Mesodermal cell (in vitro differentiated cells): ENCODE results near the gene ABHD15.

Experiments used
- H3K27ac ChIP-seq: 2 replicates; pipeline ENCODE4 v1.7.0; 2013; ENCODE audit warnings: mild to moderate bottlenecking, low read depth, low read length, moderate library complexity; ENCODE audit not compliant: severe bottlenecking
- H3K36me3 ChIP-seq: 2 replicates; pipeline ENCODE4 v1.7.1; 2013; ENCODE audit warnings: mild to moderate bottlenecking, low read length, moderate library complexity; ENCODE audit not compliant: control insufficient read depth, insufficient read depth
- H3K4me1 ChIP-seq: one replicate; pipeline ENCODE4 v1.7.1; 2013; ENCODE audit warnings: mild to moderate bottlenecking, low read length; ENCODE audit not compliant: insufficient read depth, control insufficient read depth, poor library complexity, severe bottlenecking
- H3K4me3 ChIP-seq: 2 replicates; pipeline ENCODE4 v1.7.0; 2013; ENCODE audit warnings: low read length, control low read depth, mild to moderate bottlenecking; ENCODE audit not compliant: insufficient read depth, poor library complexity, severe bottlenecking; ENCODE audit errors: extremely low read depth
- H3K9me3 ChIP-seq: 2 replicates; pipeline ENCODE4 v1.7.1; 2013; ENCODE audit warnings: mild to moderate bottlenecking, low read length, moderate library complexity; ENCODE audit not compliant: control insufficient read depth
- WGBS, 2 experiments: methylation state at CpG; one replicate each; pipeline ENCODE4 v1.1.5; 2013; ENCODE audit warnings: missing lambda C conversion rate in 2 of 2; ENCODE audit not compliant: insufficient coverage in 2 of 2; 5-methylcytosine and 5-hydroxymethylcytosine counted together

Gene ABHD15

GRCh38 chr17:29572691-29573557, 6.1 kb upstream of the ABHD15 start:
- Histone ChIP-seq H3K27ac (peak overlapping the region; percentile 23), H3K9me3 (no peaks in the 10 kb centered on the region), H3K4me3 (no peak overlapping the region), H3K4me1 (peaks cover 6% of the 10 kb centered on the region), H3K36me3 (peaks cover 57% of the 10 kb centered on the region)
- WGBS, 2 experiments: 26 to 42% methylated on average over 23 to 34 of the region's 62 CpGs

GRCh38 chr17:29571883-29572681, 5.2 kb upstream of the ABHD15 start:
- Histone ChIP-seq H3K9me3 (no peaks in the 10 kb centered on the region), H3K4me1 (peaks cover 6% of the 10 kb centered on the region), H3K36me3 (peaks cover 48% of the 10 kb centered on the region), H3K27ac (no peak overlapping the region), H3K4me3 (no peak overlapping the region)
- 76 to 78% methylated on average over 19 to 29 of the region's 30 CpGs for WGBS, 2 experiments

DNA sequence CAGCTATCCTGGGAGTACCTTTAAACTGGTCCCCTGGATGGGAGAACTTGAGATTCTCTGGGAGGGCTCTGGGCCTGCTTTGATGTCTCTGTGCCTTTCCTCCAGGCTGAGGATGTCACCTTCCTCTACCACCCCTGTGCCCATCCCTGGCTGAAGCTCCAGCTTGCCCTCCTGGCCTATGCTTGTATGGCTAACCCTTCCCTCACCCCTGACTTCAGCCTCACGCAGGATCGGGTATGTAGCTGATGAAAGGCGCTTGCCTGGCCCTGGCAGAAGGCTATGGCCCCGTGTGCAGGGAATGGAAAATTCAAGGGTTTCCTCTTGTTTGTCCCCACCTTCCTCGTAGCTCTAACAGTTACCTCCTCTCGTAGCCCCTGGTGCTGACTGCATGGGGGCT, 4.6 kb upstream of the ABHD15 start:
- Histone ChIP-seq H3K27ac (no peak overlapping the region), H3K9me3 (no peaks in the 10 kb centered on the region), H3K4me3 (no peak overlapping the region), H3K4me1 (peaks cover 6% of the 10 kb centered on the region), H3K36me3 (peaks cover 42% of the 10 kb centered on the region)
- 91 to 93% methylated on average over 2 to 6 of the region's 6 CpGs for WGBS, 2 experiments

DNA sequence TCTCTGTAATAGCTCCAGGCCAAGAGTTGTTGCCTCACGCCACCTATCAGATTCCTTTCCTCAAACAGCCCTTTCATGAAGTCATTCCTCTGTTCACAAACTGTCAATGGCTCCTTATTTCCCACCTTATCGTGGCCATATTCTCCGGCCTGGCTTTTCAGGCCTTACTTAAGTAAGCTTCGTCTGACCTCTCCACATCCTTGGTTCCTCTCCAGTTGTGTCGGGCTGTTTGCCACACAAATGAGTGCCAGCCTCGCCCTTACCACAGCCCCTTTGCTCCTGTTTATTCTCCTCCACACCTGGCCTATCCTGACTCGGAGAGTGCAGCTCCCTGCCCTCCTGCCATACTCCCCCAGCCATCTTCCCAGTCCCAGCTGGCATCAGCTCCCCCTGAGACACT, 3.7 kb upstream of the ABHD15 start:
- WGBS, 2 experiments: 98 to 99% methylated on average over 6 to 7 of the region's 7 CpGs
- peaks cover 33% of the 10 kb centered on the region for H3K36me3 ChIP-seq
- no peaks in the 10 kb centered on the region for H3K9me3 ChIP-seq
- H3K27ac ChIP-seq: no peak overlapping the region
- peaks cover 7% of the 10 kb centered on the region for H3K4me1 ChIP-seq
- H3K4me3 ChIP-seq: no peak overlapping the region

- Histone ChIP-seq H3K9me3 (no peaks in the 10 kb centered on the region), H3K4me3 (peak overlapping the region; percentile 62), H3K4me1 (peaks cover 10% of the 10 kb centered on the region), H3K36me3 (peaks cover 21% of the 10 kb centered on the region), H3K27ac (no peak overlapping the region)
- 71 to 76% methylated on average over 9 to 13 of the region's 14 CpGs for WGBS, 2 experiments
Observed at GRCh38 chr17:29569245-29569950, 2.6 kb upstream of the ABHD15 start.

DNA sequence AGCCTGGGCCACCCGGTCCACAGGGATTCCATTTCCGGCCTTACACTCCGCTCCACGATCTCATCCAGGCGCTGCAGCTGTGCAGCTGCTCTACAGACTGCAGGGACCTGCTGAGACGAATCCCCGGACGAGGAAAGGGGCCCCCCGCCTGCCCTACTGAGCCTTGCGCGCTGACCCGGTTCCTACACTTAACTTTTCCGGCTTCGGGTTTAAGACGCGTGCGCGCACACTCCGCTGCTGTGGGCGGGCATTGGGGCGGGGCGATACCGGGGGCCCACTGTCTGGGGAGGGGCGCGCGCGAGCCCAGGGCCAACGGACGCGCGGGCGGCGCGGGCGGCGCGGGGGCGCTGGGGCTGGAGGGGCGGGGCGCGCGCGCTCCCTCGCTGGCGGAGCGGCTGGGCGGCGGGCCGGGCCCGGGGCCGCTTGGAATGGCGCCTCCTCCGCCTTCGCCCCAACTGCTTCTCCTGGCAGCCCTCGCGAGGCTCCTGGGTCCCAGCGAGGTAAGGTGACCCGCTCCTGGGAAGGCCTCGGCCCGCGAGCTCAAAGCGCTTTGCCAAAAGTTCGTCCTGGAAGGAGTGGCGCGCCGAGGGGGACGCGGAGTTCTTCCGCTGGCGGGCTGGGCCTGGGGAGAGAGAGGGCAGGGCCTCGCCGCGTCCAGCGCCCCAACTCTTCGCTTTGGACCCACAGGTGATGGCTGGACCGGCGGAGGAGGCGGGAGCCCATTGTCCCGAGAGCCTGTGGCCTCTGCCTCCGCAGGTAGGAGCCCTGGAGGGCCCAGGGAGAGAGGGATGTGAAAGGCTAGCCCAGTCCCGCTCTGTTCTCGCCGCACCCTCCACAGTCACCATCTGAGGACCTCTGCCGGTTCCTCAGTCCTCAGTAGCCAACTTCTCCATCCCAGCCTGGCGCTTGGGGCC, 1.8 kb upstream of the ABHD15 start, which contains the start of gene TP53I13:
TSS of gene TP53I13 (plus strand) at position 371 of the 914 bp plus-strand sequence. CDS start at position 429, 58 bp downstream.
- H3K9me3 ChIP-seq: no peaks in the 10 kb centered on the region
- peaks cover 14% of the 10 kb centered on the region for H3K36me3 ChIP-seq
- WGBS, 2 experiments: 1% methylated on average over 64 to 71 of the region's 85 CpGs
- H3K27ac ChIP-seq: peak within 1 kb of the TSS; percentile 59
- peaks cover 10% of the 10 kb centered on the region for H3K4me1 ChIP-seq
- H3K4me3 ChIP-seq: peak within 1 kb of the TSS; percentile 62

DNA sequence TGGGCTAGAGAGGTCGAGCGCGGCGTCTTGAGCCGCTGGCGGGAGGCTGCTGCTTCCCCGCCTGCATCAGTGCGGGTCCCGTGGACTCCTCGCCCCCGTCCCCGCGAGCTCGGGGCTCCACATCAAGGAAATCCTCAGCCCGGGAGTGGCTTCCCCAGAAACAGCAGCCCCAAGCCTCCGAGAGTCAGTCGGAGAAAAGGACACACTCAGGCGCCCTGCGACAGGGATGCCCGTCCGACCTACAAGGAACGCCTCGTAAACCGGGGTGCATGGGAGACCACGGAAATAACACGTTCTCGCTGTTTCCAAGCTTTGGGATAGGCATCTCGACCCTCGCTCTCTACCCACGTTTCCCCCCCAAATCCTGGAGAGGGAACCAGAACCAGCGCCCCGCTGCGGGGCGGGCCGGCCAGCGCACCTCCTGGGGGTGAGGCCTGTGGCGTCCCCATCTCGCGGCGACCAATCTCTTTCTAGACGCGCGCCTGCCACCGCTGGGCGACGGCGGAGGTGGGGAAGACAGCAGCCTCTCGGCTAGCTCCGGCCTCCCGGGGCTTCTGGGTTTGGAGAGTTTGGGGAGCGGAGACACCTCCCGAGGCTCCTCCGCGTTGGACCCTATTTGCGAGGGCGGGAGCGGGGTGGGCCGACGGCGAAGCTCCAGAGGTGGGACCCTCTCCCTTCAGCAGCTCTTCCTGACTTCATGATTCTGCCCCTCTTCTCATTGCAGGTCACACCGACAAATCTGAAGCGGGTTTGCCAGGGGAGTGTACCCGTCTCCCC, 905 bp upstream of the ABHD15 start:
- peak overlapping the region; percentile 59 for H3K27ac ChIP-seq

GRCh38 chr17:29567304-29567553, 392 bp upstream of the ABHD15 start:
- Histone ChIP-seq H3K4me1 (peaks cover 10% of the 10 kb centered on the region), H3K27ac (no peak overlapping the region), H3K36me3 (peaks cover 7% of the 10 kb centered on the region), H3K9me3 (no peaks in the 10 kb centered on the region), H3K4me3 (peak overlapping the region; percentile 62)
- 1% methylated on average over 27 of the region's 27 CpGs for WGBS, 2 experiments

More for the DNA sequence above, 905 bp upstream of the ABHD15 start:
- no peaks in the 10 kb centered on the region for H3K9me3 ChIP-seq
- whole genome bisulfite sequencing, 2 experiments: 1 to 2% methylated on average over 58 to 63 of the region's 63 CpGs
- H3K36me3 ChIP-seq: peaks cover 7% of the 10 kb centered on the region
- peak overlapping the region; percentile 62 for H3K4me3 ChIP-seq
- H3K4me1 ChIP-seq: peaks cover 10% of the 10 kb centered on the region

GRCh38 chr17:29565643-29566472, 979 bp downstream of the ABHD15 start:
- H3K9me3 ChIP-seq: no peaks in the 10 kb centered on the region
- 9 to 10% methylated on average over 50 to 52 of the region's 55 CpGs for WGBS, 2 experiments
- peak overlapping the region; percentile 62 for H3K4me3 ChIP-seq
- peaks cover 10% of the 10 kb centered on the region for H3K4me1 ChIP-seq
- no peaks in the 10 kb centered on the region for H3K36me3 ChIP-seq
- no peak overlapping the region for H3K27ac ChIP-seq
